ENCODE data around the gene ETNPPL. TPM values are rescaled to one million over a fixed set of nuclear protein-coding genes. Genes with fewer than 3 reads are reported as not detected.
"Not testable (repeated sequence)": the region's sequence is repeated elsewhere in the genome, so short reads cannot be mapped to it uniquely, and the experiment has no call there.

Gene ETNPPL
- total RNA-seq, 2 experiments from 2014 or later = not detected

GRCh38 chr4:108714880-108715279 is 48.0 kb downstream of the ETNPPL start:
- no peaks in the 10 kb centered on the region for H3K4me1 Mint-ChIP-seq
- CTCF ChIA-PET = no interaction called here

GRCh38 chr4:108710578-108710977 is 52.3 kb downstream of the ETNPPL start:
- H3K36me3 Mint-ChIP-seq (ENCODE audit: low read depth); intact Hi-C loops (cut with DNase I, micrococcal nuclease); H3K9me3 Mint-ChIP-seq (ENCODE audit: low read depth); CTCF ChIA-PET; H3K27me3 Mint-ChIP-seq; POLR2A ChIA-PET; H3K27ac Mint-ChIP-seq; ATAC-seq; DNase-seq; H3K4me3 Mint-ChIP-seq; H3K4me1 Mint-ChIP-seq: not testable (repeated sequence)

More at GRCh38 chr4:108714880-108715279, 48.0 kb downstream of the ETNPPL start:
- Mint-ChIP-seq H3K36me3 (ENCODE audit: low read depth) (no peaks in the 10 kb centered on the region), H3K4me3 (no peak overlapping the region), H3K27ac (no peak overlapping the region), H3K9me3 (ENCODE audit: low read depth) (no peaks in the 10 kb centered on the region), H3K27me3 (no peaks in the 10 kb centered on the region)
- POLR2A ChIA-PET = no interaction called here
- DNase-seq (no peak), ATAC-seq (no peak)
- intact Hi-C loops (cut with DNase I, micrococcal nuclease) = no loop called here

DNA sequence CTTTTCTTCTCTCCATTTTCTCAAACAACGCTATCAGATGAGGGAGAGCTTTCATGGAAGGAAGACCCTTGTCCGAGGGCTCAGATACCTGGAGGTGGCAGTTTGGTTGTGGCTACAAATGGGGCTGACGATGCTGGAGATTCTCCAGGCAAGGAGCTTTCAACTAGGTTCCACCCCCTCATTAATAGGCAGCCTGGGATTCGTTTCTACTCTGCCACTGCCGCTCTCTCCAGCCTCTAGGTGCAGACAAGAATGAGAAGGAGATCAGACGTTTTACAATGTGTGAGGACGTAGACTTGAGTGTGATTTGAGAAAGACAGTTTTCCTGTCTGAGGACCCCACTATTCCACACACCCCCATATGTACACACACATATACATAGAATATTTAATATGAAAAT is 53.1 kb downstream of the ETNPPL start:
- Mint-ChIP-seq H3K4me3 (no peak overlapping the region), H3K27ac (no peak overlapping the region), H3K9me3 (ENCODE audit: low read depth) (no peaks in the 10 kb centered on the region), H3K4me1 (no peaks in the 10 kb centered on the region), H3K36me3 (ENCODE audit: low read depth) (no peaks in the 10 kb centered on the region), H3K27me3 (no peaks in the 10 kb centered on the region)
- no peak for DNase-seq
- POLR2A ChIA-PET = no interaction called here
- intact Hi-C loops (cut with DNase I, micrococcal nuclease) = no loop called here
- CTCF ChIA-PET = no interaction called here
- no peak for ATAC-seq

- POLR2A ChIA-PET = no interaction called here
- H3K4me1 Mint-ChIP-seq = no peaks in the 10 kb centered on the region
These were observed 53.6 kb downstream of the ETNPPL start for GRCh38 chr4:108709234-108709633.

DNA sequence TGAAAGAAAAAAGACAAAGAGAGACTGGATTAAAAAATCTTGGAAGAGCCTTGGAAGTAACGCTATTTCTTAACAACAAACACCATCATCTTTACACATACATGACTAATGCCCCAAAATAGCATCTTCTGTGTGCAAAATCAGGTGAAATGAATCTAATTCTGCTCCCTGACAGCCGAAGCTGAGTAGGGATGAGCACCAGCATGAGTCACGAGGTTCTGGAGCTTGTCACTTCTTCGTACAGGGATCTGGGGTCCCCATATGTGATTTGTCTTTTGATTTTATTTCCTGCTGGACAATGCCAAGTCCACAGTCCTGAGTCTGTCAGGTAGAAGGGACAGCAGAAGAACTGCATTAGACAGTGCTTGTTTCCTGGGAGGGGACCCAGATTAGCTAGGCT is 56.6 kb downstream of the ETNPPL start:
- CTCF ChIA-PET = no interaction called here
- Mint-ChIP-seq H3K4me3 (no peak overlapping the region), H3K4me1 (peaks cover 18% of the 10 kb centered on the region)

More at GRCh38 chr4:108709234-108709633, 53.6 kb downstream of the ETNPPL start:
- CTCF ChIA-PET = interaction anchor here (0.7 to 1.0 kb wide), 2 partner anchors 9 to 64 kb away, joined by 3 to 5 read pairs; no protein-coding TSS in a partner anchor
- DNase-seq (no peak), ATAC-seq (no peak)
- no peaks in the 10 kb centered on the region for H3K27me3 Mint-ChIP-seq
- H3K27ac Mint-ChIP-seq = no peak overlapping the region
- H3K36me3 Mint-ChIP-seq (ENCODE audit: low read depth) = no peaks in the 10 kb centered on the region
- no peak overlapping the region for H3K4me3 Mint-ChIP-seq
- H3K9me3 Mint-ChIP-seq (ENCODE audit: low read depth) = no peaks in the 10 kb centered on the region
- intact Hi-C loops (cut with DNase I, micrococcal nuclease) = no loop called here

GRCh38 chr4:108703966-108704365 is 58.9 kb downstream of the ETNPPL start:
- Mint-ChIP-seq H3K4me1 (peaks cover 26% of the 10 kb centered on the region), H3K27ac (no peak overlapping the region), H3K36me3 (ENCODE audit: low read depth) (no peaks in the 10 kb centered on the region), H3K4me3 (no peak overlapping the region), H3K9me3 (ENCODE audit: low read depth) (no peaks in the 10 kb centered on the region), H3K27me3 (no peaks in the 10 kb centered on the region)
- ChIA-PET POLR2A (no interaction called here), CTCF (no interaction called here)
- DNase-seq (no peak), ATAC-seq (no peak)
- intact Hi-C loops (cut with DNase I, micrococcal nuclease) = no loop called here

More for the DNA sequence above, 56.6 kb downstream of the ETNPPL start:
- POLR2A ChIA-PET = no interaction called here
- intact Hi-C loops (cut with DNase I, micrococcal nuclease) = no loop called here
- ATAC-seq (no peak), DNase-seq (no peak)
- Mint-ChIP-seq H3K27ac (no peak overlapping the region), H3K36me3 (ENCODE audit: low read depth) (no peaks in the 10 kb centered on the region), H3K9me3 (ENCODE audit: low read depth) (no peaks in the 10 kb centered on the region), H3K27me3 (no peaks in the 10 kb centered on the region)

DNA sequence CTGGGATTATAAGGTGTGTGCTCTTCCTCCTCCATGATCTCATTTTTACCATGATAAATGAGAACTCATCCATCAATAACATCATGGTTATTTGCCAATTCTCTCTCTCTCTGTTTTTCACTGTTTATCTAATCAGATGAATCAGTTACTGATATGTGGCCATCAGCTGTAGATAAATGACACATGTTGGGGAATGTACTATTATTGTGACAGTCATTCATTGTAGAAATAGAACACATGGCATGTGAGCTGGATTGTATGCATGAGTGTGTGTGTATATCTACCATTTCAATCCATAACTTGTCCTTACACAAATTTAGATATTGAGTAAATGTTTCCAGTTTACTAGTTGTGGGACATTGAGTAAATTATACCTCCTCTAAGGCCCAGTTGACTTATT is 59.5 kb downstream of the ETNPPL start:
- Mint-ChIP-seq H3K4me3 (no peak overlapping the region), H3K27ac (no peak overlapping the region), H3K9me3 (ENCODE audit: low read depth) (no peaks in the 10 kb centered on the region), H3K36me3 (ENCODE audit: low read depth) (no peaks in the 10 kb centered on the region), H3K4me1 (peaks cover 26% of the 10 kb centered on the region), H3K27me3 (no peaks in the 10 kb centered on the region)
- ChIA-PET CTCF (interaction anchor here (1.3 kb wide), 1 partner anchor 9 kb away, joined by 4 read pairs; no protein-coding TSS in a partner anchor), POLR2A (no interaction called here)
- peak; percentile 30 for ATAC-seq
- no peak for DNase-seq
- intact Hi-C loops (cut with DNase I, micrococcal nuclease) = no loop called here

DNA sequence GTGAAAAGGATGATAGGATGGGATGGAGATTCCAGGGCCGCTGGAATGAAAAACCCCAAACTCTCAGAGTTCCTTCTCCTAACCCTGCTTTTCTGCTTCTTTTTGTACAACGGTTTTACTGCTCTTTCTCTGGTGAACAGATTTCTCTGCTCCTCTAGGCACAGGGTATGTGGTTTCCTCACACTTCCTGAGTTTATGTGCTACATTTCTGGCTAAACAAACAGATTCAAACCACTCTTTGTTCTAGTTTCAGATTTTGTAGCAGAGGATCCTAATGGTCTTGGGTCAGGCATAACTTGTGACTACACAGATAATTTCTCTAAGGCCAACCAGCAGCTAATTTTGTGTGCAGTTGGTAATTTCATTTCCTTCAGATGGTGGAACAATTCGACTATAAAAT is 59.9 kb downstream of the ETNPPL start:
- H3K27me3 Mint-ChIP-seq = no peaks in the 10 kb centered on the region
- H3K9me3 Mint-ChIP-seq (ENCODE audit: low read depth) = no peaks in the 10 kb centered on the region
- H3K4me1 Mint-ChIP-seq = peaks cover 26% of the 10 kb centered on the region
- no peak overlapping the region for H3K4me3 Mint-ChIP-seq
- intact Hi-C loops (cut with DNase I, micrococcal nuclease) = no loop called here
- DNase-seq (no peak), ATAC-seq (peak; percentile 33)
- H3K36me3 Mint-ChIP-seq (ENCODE audit: low read depth) = no peaks in the 10 kb centered on the region
- ChIA-PET POLR2A (no interaction called here), CTCF (interaction anchor here (1.3 kb wide), 1 partner anchor 9 kb away, joined by 4 read pairs; no protein-coding TSS in a partner anchor)
- no peak overlapping the region for H3K27ac Mint-ChIP-seq

DNA sequence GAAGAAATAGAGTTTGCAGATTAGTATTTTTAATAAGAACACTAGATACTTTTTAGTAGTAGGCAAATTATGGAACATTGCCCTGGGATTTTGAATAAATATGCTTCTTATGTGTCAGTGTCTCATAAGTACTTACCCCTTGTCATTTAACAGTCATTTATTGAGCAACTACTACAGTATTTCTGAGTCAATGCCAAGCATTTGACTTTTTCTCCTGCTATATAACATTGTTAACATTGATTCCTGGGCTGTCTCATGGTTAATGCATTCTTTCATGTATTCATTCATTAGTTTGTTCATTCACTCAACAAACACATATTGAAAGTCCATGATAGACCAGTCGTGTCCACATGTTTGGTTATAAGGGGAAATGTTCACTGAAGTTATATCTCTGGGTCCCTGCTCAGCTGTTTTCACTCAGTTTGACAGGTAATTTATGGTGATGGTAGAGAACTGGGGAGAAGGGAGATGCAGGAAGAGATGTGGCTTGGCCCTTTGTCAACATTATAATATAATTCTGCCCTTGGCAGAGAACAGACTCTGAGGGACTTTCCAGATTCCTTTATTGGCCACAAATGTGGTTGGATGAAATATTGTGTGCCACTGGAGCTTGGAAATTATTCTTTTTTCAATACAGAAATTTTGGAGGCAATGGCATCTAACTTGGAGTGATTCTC is 62.6 kb downstream of the ETNPPL start:
- POLR2A ChIA-PET = no interaction called here
- ATAC-seq (no peak), DNase-seq (no peak)
- intact Hi-C loops (cut with DNase I, micrococcal nuclease) = no loop called here
- Mint-ChIP-seq H3K27me3 (no peaks in the 10 kb centered on the region), H3K27ac (no peak overlapping the region), H3K9me3 (ENCODE audit: low read depth) (no peaks in the 10 kb centered on the region), H3K4me1 (peaks cover 26% of the 10 kb centered on the region), H3K36me3 (ENCODE audit: low read depth) (no peaks in the 10 kb centered on the region), H3K4me3 (no peak overlapping the region)
- CTCF ChIA-PET = interaction anchor here (1.1 kb wide), 1 partner anchor 8 kb away, joined by 3 read pairs; no protein-coding TSS in a partner anchor

DNA sequence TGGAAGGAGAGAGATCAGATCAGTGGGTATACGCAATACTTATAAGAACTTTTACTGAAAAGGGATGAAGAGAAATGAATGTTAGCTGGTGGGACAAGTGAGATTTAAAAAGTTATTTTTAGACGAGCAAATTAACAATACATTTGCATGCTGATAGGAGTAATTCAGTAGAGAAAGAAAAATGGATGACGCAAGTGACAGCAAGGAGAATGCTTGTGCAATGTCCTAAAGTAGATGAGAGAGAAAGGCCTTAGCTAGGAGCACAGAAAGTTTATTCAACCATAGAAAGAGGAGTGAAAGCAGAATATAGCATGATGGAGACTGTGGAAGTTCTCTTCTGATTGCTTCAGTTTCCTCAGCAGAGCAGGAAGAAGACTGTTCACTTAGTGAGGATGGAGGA is 66.7 kb downstream of the ETNPPL start:
- no peak overlapping the region for H3K4me3 Mint-ChIP-seq
- POLR2A ChIA-PET = no interaction called here
- H3K27me3 Mint-ChIP-seq = no peaks in the 10 kb centered on the region
- no peak overlapping the region for H3K27ac Mint-ChIP-seq
- intact Hi-C loops (cut with DNase I, micrococcal nuclease) = no loop called here
- DNase-seq = no peak
- H3K4me1 Mint-ChIP-seq = peaks cover 8% of the 10 kb centered on the region
- CTCF ChIA-PET = no interaction called here
- no peak for ATAC-seq
- no peaks in the 10 kb centered on the region for H3K36me3 Mint-ChIP-seq (ENCODE audit: low read depth)
- no peaks in the 10 kb centered on the region for H3K9me3 Mint-ChIP-seq (ENCODE audit: low read depth)

GRCh38 chr4:108695062-108695461 is 67.8 kb downstream of the ETNPPL start:
- DNase-seq = no peak
- intact Hi-C loops (cut with DNase I, micrococcal nuclease) = no loop called here
- H3K4me1 Mint-ChIP-seq = peaks cover under 1% of the 10 kb centered on the region
- no peak overlapping the region for H3K4me3 Mint-ChIP-seq
- ATAC-seq = no peak
- H3K27me3 Mint-ChIP-seq = no peaks in the 10 kb centered on the region
- POLR2A ChIA-PET = no interaction called here
- H3K36me3 Mint-ChIP-seq (ENCODE audit: low read depth) = no peaks in the 10 kb centered on the region
- CTCF ChIA-PET = interaction anchor here (1.5 kb wide), 1 partner anchor 7 kb away, joined by 4 read pairs; no protein-coding TSS in a partner anchor
- H3K9me3 Mint-ChIP-seq (ENCODE audit: low read depth) = no peaks in the 10 kb centered on the region
- H3K27ac Mint-ChIP-seq = no peak overlapping the region

DNA sequence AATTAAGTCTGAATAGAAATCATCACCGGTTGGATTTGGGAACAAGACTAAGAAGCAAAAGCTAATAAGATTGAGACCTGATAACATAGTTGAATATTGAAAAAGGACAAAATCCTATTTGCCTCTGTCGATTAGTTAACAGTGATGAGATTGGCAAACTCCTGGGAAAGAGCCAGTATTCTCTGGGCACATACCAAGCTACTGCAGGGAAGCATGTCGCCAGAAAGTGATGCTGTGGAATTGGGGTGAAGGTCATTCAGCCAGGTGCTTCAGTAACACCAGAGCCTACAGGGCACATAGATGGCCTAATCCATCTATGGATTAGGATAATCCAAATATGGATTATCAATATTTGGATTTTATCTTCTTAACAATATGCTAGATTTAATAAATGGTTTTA is 68.4 kb downstream of the ETNPPL start:
- CTCF ChIA-PET = interaction anchor here (0.6 to 1.5 kb wide), 2 partner anchors 8 to 13 kb away, joined by 3 to 4 read pairs; no protein-coding TSS in a partner anchor
- no peak for DNase-seq
- no peaks in the 10 kb centered on the region for H3K36me3 Mint-ChIP-seq (ENCODE audit: low read depth)
- POLR2A ChIA-PET = no interaction called here
- no peak overlapping the region for H3K27ac Mint-ChIP-seq
- H3K9me3 Mint-ChIP-seq (ENCODE audit: low read depth) = no peaks in the 10 kb centered on the region
- H3K4me1 Mint-ChIP-seq = no peaks in the 10 kb centered on the region
- no peak for ATAC-seq
- intact Hi-C loops (cut with DNase I, micrococcal nuclease) = no loop called here
- H3K4me3 Mint-ChIP-seq = no peak overlapping the region
- H3K27me3 Mint-ChIP-seq = no peaks in the 10 kb centered on the region

Measured in activated CD4-positive, alpha-beta T cell treated with anti-CD3 and anti-CD28 coated beads for 36 hours (primary cell).